HepG2 (cell line): Measurements from ENCODE around the gene SNX2. TPM values are rescaled to one million over a fixed set of nuclear protein-coding genes. Genes with fewer than 3 reads are reported as not detected.

Source experiments
- ATAC-seq: fragments of 200-7000 bp; cut with Tn5 transposase; 3 replicates; pipeline ENCODE4 v1.9.1; 2020; ENCODE audit warnings: mild to moderate bottlenecking, moderate library complexity
- BruUV-seq: library from RNA; stranded (reverse); fragments of 400-500 nt; replicated peaks from 2 replicates; lab custom pipeline; 2021; lab: Mats Ljungman, UMichigan
- CTCF ChIA-PET: fragments of 300-600 bp; formaldehyde crosslinking; extraction: SDS; loops from one replicate; lab custom pipeline; 2021; ENCODE audit warnings: low total read pairs, inconsistent platforms, low intra/inter-chr PET ratio; lab: Yijun Ruan, JAX
- POLR2A ChIA-PET: fragments of 350-600 bp; sonication (Branson Sonifier 250); formaldehyde crosslinking; loops from one replicate; lab custom pipeline; 2020; ENCODE audit warnings: antibody characterized with exemption, inconsistent platforms; lab: Yijun Ruan, JAX
- DNase-seq: peaks from one replicate; pipeline ENCODE4 v3.0.0-alpha.2; 2015; ENCODE audit warnings: low spot score
- FAIRE-seq: peaks from 3 replicates; lab custom pipeline; 2011; peaks lifted over from hg19 to GRCh38; lab: Jason Lieb, UNC
- H2AFZ ChIP-seq: one replicate; pipeline ENCODE4 v1.6.1; 2011; ENCODE audit warnings: low read length, inconsistent platforms
- H3K27ac ChIP-seq: fragments of 300-600 bp; 3 replicates; pipeline ENCODE4 v1.8.0; 2011; ENCODE audit warnings: mixed run types, mild to moderate bottlenecking, mixed read lengths, low read length, inconsistent platforms; ENCODE audit not compliant: insufficient read depth; ENCODE audit errors: extremely low read length
- H3K27me3 ChIP-seq, 2 experiments: fragments of 200-600 bp in 1 of 2; 2 replicates in 1 of 2; 3 replicates in 1 of 2; pipeline versions ENCODE4 v1.6.0 to v1.8.0; 2011; ENCODE audit warnings: low read length in 2 of 2, mild to moderate bottlenecking in 2 of 2, moderate library complexity in 2 of 2, inconsistent platforms in 1 of 2; ENCODE audit not compliant: insufficient read depth in 2 of 2, control insufficient read depth in 1 of 2
- H3K36me3 ChIP-seq, 2 experiments: fragments of 200-600 bp in 1 of 2; replicated peaks in 1 of 2; 2 replicates in 1 of 2; 3 replicates in 1 of 2; pipeline versions ENCODE4 v1.5.1 to v1.8.0; 2011; ENCODE audit warnings: low read length in 2 of 2, inconsistent platforms in 1 of 2; ENCODE audit not compliant: insufficient read depth in 2 of 2, control insufficient read depth in 1 of 2
- H3K4me1 ChIP-seq: 2 replicates; pipeline ENCODE4 v1.5.1; 2012; ENCODE audit warnings: low read length, inconsistent platforms; ENCODE audit not compliant: insufficient read depth
- H3K4me2 ChIP-seq: 2 replicates; pipeline ENCODE4 v1.6.0; 2011; ENCODE audit warnings: low read depth, low read length, inconsistent platforms
- H3K4me3 ChIP-seq, 3 experiments: fragments of 200-600 bp in 1 of 3; sonication (generic), shearing (Covaris generic) in 1 of 3; replicated peaks in 1 of 3; 2 replicates each; pipeline ENCODE4 v1.5.1; 2011 to 2016; ENCODE audit warnings: low read length in 3 of 3, inconsistent platforms in 2 of 3, low read depth in 2 of 3, mild to moderate bottlenecking in 2 of 3, control low read depth in 1 of 3, mixed read lengths in 1 of 3; ENCODE audit not compliant: insufficient read depth in 1 of 3
- H3K79me2 ChIP-seq: one replicate; pipeline ENCODE4 v1.6.1; 2011; ENCODE audit warnings: low read length, inconsistent platforms; ENCODE audit not compliant: insufficient read depth
- H3K9ac ChIP-seq: 2 replicates; pipeline ENCODE4 v1.6.0; 2011; ENCODE audit warnings: mild to moderate bottlenecking, low read depth, low read length, inconsistent platforms; ENCODE audit not compliant: insufficient read depth
- H3K9me3 ChIP-seq: 2 replicates; pipeline ENCODE4 v1.5.1; 2012; ENCODE audit warnings: mild to moderate bottlenecking, low read length
- H4K20me1 ChIP-seq: 2 replicates; pipeline ENCODE4 v1.6.0; 2011; ENCODE audit warnings: inconsistent platforms, mild to moderate bottlenecking, low read length, moderate library complexity; ENCODE audit not compliant: insufficient read depth
- NFYB ChIP-seq: sonication (generic); formaldehyde crosslinking; IDR thresholded peaks from 2 replicates; pipeline ENCODE4 v1.4.0; 2020; ENCODE audit warnings: missing genetic modification reagents
- ZNF138 ChIP-seq: sonication (generic); formaldehyde crosslinking; IDR thresholded peaks from 2 replicates; pipeline ENCODE4 v1.5.0; 2020; ENCODE audit warnings: mild to moderate bottlenecking, low read depth, missing genetic modification reagents
- ZNF446 ChIP-seq: sonication (generic); formaldehyde crosslinking; IDR thresholded peaks from 2 replicates; pipeline ENCODE4 v1.5.0; 2020; ENCODE audit warnings: mild to moderate bottlenecking, missing genetic modification reagents
- ZNF569 ChIP-seq: sonication (generic); formaldehyde crosslinking; IDR thresholded peaks from 2 replicates; pipeline ENCODE4 v1.5.0; 2020; ENCODE audit warnings: mild to moderate bottlenecking, missing genetic modification reagents, moderate library complexity, borderline replicate concordance
- WGBS: methylation state at CpG from one replicate; pipeline ENCODE4 v1.1.6; 2017; ENCODE audit warnings: low lambda C conversion rate; 5-methylcytosine and 5-hydroxymethylcytosine counted together
- in situ Hi-C: cut with HindIII; loops from 2 replicates; pipeline ENCODE4 v1.10.0; 2017; ENCODE audit warnings: low pct_unique_long_range_greater_than_20kb; ENCODE audit not compliant: extremely low pct_ligation_motif_present
- intact Hi-C: fragments of 100-400 bp; cut with micrococcal nuclease; formaldehyde crosslinking; loops from one replicate; pipeline ENCODE4 v1.10.0; 2022; ENCODE audit not compliant: unreplicated experiment
- polyA plus RNA-seq, 8 experiments: library from polyadenylated mRNA; depleted of rRNA in 3 of 8; stranded (reverse) in 7 of 8; unstranded in 1 of 8; fragments of >200 nt; fragmentation: Illumina TruSeq in 4 of 8; extraction: Trizol in 4 of 8; gene quantifications; 2 replicates each; pipeline versions ENCODE4 v1.2.1 to v1.2.3, GENCODE V29; 2011 to 2016; ENCODE audit warnings: low read depth in 4 of 8, missing spikeins in 1 of 8, mixed read lengths in 1 of 8; ENCODE audit not compliant: insufficient read depth in 1 of 8
- total RNA-seq, 5 experiments: library from RNA; depleted of rRNA; stranded (reverse); fragments of >200 nt; fragmentation: Illumina TruSeq; extraction: Trizol; gene quantifications; 2 replicates each; pipeline ENCODE4 v1.2.3, GENCODE V29; 2016; ENCODE audit warnings: low read depth in 1 of 5
- TF ChIP-seq, protein P1 (sequence below): sonication (generic); formaldehyde crosslinking; IDR thresholded peaks from 2 replicates; pipeline ENCODE4 v1.4.0; 2020; ENCODE audit warnings: missing genetic modification reagents, borderline replicate concordance
- TF ChIP-seq, protein P2 (sequence below): sonication (generic); formaldehyde crosslinking; IDR thresholded peaks from 2 replicates; pipeline ENCODE4 v1.4.0; 2020; ENCODE audit warnings: mild to moderate bottlenecking, missing genetic modification reagents
- TF ChIP-seq, protein P3 (sequence below): sonication (generic); formaldehyde crosslinking; IDR thresholded peaks from 2 replicates; pipeline ENCODE4 v1.9.0; 2022; ENCODE audit warnings: low read depth, missing genetic modification reagents
- TF ChIP-seq, protein P4 (sequence below): sonication (generic); formaldehyde crosslinking; IDR thresholded peaks from 2 replicates; pipeline ENCODE4 v1.8.1; 2023; ENCODE audit warnings: mild to moderate bottlenecking, missing genetic modification reagents, borderline replicate concordance

SNX2 gene
- total and polyA plus RNA-seq, 2 of the 13 experiments (the other 11 are each of a cell fraction or from before 2014, with no cell fraction given), result 26.4 to 78.8 TPM

DNA sequence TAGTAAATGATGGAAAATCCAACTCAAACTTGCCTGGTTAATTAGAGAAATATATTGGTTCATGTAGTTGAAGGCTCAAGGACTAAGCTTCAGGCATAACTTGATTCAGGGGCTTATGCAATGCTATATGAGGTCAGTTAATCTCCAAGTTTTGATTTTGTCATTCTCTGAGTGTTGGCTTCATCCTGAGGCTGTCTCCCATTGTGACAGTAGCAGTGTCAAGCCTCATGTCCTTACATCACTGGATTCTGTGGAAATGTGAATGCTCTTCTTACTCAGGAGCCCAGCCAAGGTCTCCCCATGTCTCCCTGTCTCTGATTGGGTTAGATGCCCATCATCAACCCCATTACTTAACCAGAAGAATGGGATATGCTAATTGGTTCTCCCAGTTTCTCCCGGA lies 44.4 kb upstream of the SNX2 start:
- Histone ChIP-seq H3K4me2 (no peak overlapping the region), H3K27ac (no peak overlapping the region), H3K4me1 (no peaks in the 10 kb centered on the region), H3K9ac (no peak overlapping the region), H3K9me3 (no peaks in the 10 kb centered on the region), H2AFZ (no peak overlapping the region), H3K4me3 (no peak overlapping the region), H3K36me3 (no peaks in the 10 kb centered on the region), H3K79me2 (no peaks in the 10 kb centered on the region), H3K27me3 (no peaks in the 10 kb centered on the region; a peak in 1 of 5 replicates), H4K20me1 (no peaks in the 10 kb centered on the region)
- ChIA-PET POLR2A (no interaction called here), CTCF (no interaction called here)
- DNase-seq (no peak), FAIRE-seq (no peak), ATAC-seq (no peak)
- in situ Hi-C loops (no loop called here), intact Hi-C loops (no loop called here)
- TF ChIP-seq, protein P1, sequence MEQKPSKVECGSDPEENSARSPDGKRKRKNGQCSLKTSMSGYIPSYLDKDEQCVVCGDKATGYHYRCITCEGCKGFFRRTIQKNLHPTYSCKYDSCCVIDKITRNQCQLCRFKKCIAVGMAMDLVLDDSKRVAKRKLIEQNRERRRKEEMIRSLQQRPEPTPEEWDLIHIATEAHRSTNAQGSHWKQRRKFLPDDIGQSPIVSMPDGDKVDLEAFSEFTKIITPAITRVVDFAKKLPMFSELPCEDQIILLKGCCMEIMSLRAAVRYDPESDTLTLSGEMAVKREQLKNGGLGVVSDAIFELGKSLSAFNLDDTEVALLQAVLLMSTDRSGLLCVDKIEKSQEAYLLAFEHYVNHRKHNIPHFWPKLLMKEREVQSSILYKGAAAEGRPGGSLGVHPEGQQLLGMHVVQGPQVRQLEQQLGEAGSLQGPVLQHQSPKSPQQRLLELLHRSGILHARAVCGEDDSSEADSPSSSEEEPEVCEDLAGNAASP (CRISPR knock-in tag), result no peak
- TF ChIP-seq NFYB (CRISPR knock-in tag) (no peak), ZNF569 (CRISPR knock-in tag) (no peak), ZNF446 (no peak), ZNF138 (CRISPR knock-in tag) (no peak)
- TF ChIP-seq, protein P2, sequence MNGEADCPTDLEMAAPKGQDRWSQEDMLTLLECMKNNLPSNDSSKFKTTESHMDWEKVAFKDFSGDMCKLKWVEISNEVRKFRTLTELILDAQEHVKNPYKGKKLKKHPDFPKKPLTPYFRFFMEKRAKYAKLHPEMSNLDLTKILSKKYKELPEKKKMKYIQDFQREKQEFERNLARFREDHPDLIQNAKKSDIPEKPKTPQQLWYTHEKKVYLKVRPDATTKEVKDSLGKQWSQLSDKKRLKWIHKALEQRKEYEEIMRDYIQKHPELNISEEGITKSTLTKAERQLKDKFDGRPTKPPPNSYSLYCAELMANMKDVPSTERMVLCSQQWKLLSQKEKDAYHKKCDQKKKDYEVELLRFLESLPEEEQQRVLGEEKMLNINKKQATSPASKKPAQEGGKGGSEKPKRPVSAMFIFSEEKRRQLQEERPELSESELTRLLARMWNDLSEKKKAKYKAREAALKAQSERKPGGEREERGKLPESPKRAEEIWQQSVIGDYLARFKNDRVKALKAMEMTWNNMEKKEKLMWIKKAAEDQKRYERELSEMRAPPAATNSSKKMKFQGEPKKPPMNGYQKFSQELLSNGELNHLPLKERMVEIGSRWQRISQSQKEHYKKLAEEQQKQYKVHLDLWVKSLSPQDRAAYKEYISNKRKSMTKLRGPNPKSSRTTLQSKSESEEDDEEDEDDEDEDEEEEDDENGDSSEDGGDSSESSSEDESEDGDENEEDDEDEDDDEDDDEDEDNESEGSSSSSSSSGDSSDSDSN (CRISPR knock-in tag), result no peak
- TF ChIP-seq, protein P3, sequence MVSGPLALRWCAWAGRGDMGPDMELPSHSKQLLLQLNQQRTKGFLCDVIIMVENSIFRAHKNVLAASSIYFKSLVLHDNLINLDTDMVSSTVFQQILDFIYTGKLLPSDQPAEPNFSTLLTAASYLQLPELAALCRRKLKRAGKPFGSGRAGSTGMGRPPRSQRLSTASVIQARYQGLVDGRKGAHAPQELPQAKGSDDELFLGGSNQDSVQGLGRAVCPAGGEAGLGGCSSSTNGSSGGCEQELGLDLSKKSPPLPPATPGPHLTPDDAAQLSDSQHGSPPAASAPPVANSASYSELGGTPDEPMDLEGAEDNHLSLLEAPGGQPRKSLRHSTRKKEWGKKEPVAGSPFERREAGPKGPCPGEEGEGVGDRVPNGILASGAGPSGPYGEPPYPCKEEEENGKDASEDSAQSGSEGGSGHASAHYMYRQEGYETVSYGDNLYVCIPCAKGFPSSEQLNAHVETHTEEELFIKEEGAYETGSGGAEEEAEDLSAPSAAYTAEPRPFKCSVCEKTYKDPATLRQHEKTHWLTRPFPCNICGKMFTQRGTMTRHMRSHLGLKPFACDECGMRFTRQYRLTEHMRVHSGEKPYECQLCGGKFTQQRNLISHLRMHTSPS (CRISPR knock-in tag), result no peak
- TF ChIP-seq, protein P4, sequence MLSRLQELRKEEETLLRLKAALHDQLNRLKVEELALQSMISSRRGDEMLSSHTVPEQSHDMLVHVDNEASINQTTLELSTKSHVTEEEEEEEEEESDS (CRISPR knock-in tag), result no peak
- no TSS peak for BruUV-seq
- 47% methylated on average over 1 of the region's 1 CpG for WGBS
